Gastroesophageal sphincter (tissue), 3 donors: Measurements from ENCODE around the gene NAALADL2.

ENCODE experiments used
- CTCF ChIP-seq, 4 experiments: fragments of 200-600 bp in 2 of 4; fragments of 450-650 bp in 2 of 4; sonication (generic) in 1 of 4; IDR thresholded peaks; one replicate each; pipeline ENCODE4 v1.5.1; 2017 to 2019; ENCODE audit warnings: antibody characterized with exemption in 4 of 4, mild to moderate bottlenecking in 2 of 4, moderate library complexity in 2 of 4
- EP300 ChIP-seq: sonication (generic); formaldehyde crosslinking; IDR thresholded peaks from one replicate; pipeline ENCODE4 v1.6.1; 2017; ENCODE audit warnings: antibody characterized with exemption, mild to moderate bottlenecking
- POLR2A ChIP-seq, 2 donors: fragments of 450-650 bp; IDR thresholded peaks; one replicate each; pipeline ENCODE4 v1.6.1; 2017; ENCODE audit warnings: antibody characterized with exemption in 2 of 2, mild to moderate bottlenecking in 2 of 2, moderate library complexity in 1 of 2
- POLR2AphosphoS5 ChIP-seq: sonication (generic); formaldehyde crosslinking; IDR thresholded peaks from one replicate; pipeline ENCODE4 v1.6.1; 2017; ENCODE audit warnings: antibody characterized with exemption

GRCh38 chr3:174873832-174874657 is 14.9 kb downstream of the NAALADL2 start:
- TF ChIP-seq CTCF (IDR thresholded peaks at IDR 0.05) (no peak), POLR2AphosphoS5 (no peak), EP300 (no peak), POLR2A (IDR thresholded peaks at IDR 0.05) (no peak)
